GM21619 (cell line): ENCODE data around the gene SCN2A.
A peak's percentile ranks its signal among the peaks of the same experiment; 100 is the strongest.
"Not testable (repeated sequence)": the region's sequence is repeated elsewhere in the genome, so short reads cannot be mapped to it uniquely, and the experiment has no call there.

Experiments used
- ATAC-seq: cut with Tn5 transposase; IDR thresholded peaks from one replicate; pipeline ENCODE4 v1.9.1; 2021; ENCODE audit not compliant: unreplicated experiment

The SCN2A gene

DNA sequence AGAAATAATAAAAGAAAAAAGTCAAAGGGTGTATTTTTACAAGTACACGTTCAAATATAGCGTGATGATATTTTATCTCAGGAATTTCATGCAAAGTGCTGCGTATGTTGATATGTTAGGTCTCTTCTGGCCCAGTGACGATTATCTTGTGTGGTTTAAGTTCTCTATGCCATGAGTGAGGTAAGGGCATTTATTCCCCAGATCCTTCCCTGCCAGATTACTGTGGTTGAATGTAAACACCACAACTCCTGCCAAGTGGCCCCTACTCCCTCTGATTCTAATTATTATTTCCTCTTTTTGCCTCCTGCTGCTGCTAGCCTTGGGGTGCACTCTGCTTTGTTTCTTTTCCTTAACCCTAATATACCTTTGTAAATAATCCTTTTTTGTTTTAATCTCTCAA, 12.2 kb downstream of the SCN2A start:
- ATAC-seq, result no peak

DNA sequence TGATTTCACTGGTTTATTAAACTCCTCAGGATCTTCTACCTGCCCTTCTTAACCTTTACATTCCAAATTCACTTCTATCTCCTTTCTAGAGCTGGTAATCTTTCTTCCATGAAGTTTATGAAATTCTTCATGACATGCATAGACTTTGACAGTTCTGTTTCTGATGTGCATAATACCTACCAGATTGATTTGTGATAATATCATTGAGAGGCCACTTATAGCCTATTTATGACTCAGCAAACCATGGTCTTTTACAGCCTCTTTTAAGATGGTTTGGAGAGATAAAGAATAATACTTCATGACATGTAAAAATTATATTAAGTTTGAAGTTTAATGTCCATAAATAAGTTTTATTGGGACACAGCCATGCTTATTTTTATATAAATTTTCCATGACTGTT, 14.0 kb downstream of the SCN2A start:
- no peak for ATAC-seq

DNA sequence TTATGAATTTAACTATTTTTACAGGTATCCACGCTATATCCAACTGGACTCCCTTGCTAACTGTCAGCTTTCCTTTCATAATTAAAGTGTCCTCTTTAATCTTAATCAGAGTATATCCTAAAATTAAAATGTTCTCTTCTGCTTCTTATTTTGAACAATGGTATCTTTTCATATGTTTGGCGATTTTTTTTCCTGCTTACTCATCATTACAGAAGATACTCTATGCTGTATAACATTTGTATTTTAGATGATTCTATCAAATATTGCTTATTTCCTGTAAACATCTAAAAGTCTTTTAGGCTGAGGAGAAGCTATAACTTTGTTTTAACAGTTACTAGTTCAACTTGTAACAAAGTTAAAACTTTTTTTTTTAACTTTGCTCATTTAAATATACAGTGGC, 17.4 kb downstream of the SCN2A start:
- ATAC-seq, result no peak

DNA sequence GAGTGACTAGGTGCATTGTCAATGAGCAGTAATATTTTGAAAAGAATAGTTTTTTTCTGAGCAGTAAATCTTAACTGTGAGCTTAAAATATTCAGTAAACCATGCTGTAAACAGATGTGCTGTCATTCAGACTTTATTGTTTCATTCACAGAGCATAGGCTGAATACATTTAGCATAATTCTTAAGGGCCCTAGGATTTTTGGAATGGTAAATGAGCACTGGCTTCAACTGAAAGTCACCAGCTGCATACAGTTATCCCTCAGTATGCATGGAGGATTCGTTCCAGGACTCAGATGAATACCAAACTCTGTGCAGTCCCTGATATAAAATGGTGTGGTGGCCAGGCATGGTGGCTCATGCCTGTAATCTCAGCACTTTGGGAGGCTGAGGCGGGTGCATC, 21.1 kb downstream of the SCN2A start:
- ATAC-seq, result not testable (repeated sequence)

DNA sequence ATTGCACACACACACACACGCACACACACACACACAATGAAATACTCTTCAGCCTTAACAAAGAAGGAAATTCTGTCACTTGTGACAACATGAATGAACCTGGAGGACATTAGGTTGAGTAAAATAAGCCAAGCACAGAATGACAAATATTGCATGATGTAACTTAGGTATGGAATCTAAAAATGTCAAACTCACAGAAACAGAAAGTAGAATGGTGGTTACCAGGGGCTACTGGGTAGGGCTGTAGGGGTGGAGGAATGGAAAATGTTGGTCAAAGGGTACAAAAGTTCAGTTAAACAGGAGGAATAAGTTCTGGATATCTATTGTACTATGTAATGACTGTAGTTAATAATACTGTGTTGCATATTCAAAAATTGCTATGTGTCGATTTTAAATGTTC, 29.5 kb downstream of the SCN2A start:
- no peak for ATAC-seq

DNA sequence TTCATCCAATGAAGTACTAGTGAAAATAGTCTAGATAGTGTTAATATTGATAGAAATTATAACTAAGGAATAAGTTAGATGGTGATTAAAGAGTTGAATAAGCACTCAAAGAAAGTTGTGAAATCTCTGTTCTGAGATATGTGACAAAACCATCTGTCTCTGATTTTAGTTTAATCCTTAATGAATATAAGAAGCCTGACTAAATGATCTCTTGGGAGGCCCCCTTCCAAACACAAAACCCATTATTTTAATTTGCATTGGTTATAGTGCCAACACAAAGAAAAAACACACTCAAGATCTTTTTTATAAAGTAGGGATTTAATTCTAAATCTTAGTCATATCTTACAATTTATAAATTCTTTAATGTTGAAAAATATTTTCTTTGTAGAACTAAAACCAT, 34.0 kb downstream of the SCN2A start:
- no peak for ATAC-seq

DNA sequence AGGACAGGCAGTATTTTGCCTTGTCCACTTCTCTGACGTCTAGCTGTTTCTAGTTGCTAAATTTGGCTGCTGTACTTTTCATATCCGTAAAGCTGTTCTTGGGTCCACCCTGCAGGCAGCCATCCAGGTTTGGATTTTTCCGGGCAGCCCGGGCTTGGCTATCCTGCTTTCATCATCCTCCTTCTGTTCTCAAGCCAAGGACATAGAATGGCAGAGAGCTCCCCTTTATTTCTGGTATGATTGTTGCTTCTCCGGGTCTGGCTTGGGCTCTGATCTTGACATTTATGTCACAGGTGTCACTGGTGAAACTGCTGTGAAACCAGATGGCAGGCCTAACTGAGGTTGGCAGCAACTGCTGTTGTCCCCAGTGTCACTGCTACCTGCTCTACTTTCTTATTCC, 35.5 kb downstream of the SCN2A start:
- no peak for ATAC-seq

DNA sequence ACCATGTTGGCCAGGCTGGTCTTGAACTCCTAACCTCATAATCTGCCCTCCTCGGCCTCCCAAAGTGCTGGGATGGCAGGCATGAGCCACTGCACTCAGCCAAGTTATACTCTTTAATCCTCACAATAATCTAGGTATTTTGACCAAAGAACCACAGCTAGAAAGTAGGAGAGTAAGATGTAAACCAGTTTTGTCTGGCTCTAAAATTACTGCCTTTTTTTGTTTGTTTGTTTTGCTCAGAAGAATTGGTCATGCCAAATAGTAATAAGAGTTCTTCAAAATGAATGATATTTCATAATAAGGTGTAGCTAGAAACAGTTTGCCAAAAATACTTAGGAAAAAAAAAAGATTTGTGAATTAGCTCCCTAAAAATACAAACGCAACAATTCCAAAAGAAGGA, 36.7 kb downstream of the SCN2A start:
- no peak for ATAC-seq

DNA sequence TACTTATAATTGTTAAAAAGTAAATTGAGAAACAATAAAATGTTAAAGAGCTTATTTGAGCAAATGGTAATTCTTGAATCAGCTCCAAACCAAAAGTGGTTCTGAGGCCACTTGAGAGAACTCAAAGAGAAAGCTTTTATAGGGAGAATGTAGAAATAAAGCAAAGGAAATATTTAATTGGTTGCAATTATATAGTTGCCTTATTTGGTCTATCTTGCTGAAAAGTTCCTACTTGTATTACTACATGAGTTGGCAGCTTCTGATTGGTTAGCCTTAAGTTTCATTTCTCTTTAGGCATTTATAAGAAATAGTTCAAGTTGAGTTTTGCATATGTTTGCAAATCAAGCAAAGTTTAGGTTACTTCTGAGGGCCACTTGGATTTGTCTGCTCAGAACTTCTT, 38.1 kb downstream of the SCN2A start:
- no peak for ATAC-seq

DNA sequence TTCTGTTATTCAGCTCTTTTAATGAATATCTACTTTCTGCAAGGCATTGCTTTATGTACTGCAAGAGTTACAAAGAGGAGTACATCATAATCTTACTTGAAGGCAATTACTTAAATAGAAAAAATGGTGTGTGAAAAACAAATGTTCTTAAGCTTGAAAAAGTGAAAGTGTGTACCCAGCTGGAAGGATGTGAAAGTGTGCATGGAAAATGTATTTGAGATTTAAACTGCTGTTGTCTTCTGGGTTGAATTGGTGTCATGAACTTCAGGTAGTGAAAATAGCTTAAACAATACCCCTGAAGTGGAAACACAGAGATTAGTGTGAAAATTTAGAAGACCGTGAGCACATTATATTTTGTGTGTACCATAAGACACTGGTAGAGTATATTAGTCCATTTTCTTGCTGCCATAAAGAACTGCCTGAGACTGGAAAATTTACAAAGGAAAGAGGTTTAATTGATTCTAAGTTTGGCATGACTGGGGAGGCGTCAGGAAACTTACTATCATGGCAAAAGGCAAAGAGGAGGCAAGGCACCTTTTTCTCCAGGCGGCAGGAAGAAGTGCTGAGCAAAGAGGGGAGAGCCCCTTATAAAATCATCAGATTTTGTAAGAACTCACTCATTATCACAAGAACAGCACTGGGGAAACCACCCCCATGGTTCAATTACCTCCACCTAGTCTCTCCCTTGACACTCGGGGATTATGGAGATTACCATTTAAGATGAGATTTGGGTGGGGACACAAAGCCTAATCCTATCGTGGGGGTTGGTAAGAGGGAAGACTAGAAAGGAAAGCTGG, 38.8 kb downstream of the SCN2A start:
- no peak for ATAC-seq

DNA sequence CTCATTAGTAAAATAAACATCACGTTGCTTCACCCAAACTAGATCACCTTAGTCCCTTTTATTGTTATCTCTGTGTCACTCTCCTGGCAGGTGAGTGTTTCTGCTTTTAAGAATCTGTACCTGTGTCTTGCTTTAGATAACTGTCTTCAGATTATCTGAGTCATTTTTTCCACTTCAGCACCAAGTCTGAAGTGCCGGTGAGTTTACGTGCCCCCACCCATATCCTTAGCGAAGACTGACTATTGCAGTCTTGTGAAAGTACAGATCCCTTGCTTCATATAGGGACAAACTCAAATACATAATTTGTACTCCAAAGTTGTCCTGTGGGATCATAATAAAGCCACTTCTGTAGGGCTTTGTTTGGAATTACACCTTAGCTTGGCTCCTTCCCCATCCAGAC, 41.1 kb downstream of the SCN2A start:
- ATAC-seq, result no peak

DNA sequence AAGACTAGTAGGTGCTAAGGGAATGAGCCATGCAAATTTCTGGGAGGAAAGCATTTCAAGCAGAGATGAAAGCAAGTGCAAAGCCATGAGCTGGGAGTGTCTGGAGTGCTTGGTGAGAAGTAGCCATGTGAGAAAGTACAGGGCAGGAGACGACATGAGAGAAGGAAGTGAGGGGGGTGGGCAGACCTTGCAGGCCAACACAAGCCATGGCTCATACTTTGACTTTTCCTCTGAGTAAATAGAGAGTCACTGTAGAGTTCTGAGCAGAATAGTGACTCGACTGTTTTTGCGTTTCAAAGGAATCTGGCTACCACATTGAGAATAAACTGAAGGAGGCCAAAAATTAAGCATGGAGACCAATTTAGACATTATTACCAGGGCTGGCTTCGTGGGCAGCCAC, 42.2 kb downstream of the SCN2A start:
- no peak for ATAC-seq

DNA sequence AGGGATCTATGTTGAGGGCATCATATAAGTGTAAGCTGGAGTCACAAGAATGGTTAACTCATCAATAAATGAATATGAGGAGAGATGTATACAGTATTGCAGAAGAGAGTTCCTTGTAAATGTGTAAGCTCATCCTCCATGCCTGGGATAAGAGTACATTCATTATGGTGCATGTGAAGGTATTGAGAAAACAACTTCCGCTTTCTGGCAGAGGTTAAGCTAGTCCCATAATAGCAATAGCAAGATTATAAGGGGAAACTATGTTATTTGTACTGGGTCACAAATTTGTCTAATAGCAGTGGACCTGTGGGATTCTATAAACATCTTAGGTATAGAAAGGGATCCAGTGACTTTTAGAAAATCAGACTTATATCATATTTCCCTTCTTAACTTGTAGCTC, 44.1 kb downstream of the SCN2A start:
- ATAC-seq, result no peak

DNA sequence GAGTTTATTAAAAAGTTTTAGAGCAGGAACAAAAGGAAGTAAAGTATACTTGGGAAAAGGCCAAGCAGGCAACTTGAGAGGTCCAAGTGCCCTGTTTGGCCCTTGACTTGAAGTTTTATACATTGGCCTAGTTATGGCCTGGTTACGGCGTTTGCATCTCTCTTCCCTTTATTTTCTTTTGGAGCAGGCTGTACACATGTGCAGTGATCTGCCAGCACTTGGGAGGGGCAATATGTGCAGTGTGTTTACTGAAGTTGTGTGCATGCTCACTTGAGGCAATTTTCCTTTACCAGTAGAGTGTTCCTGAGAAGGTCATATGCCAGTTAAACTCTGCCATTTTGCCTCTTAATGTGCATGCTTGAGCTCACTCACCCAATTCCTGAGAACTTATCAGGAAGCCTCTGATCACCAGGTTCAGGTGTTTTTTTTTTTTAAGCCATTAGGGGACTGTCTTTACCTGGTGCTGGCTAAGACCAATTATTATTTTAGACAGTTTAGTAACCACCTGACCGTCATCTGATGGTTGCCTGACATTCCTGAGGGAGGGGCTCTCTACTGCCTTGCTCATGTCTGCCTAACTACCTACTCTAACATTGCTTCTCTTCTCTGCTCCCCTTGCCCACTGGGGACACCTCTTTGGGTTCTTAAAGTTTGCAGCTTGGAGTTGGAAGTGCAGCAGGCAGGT, 48.0 kb downstream of the SCN2A start:
- no peak for ATAC-seq

DNA sequence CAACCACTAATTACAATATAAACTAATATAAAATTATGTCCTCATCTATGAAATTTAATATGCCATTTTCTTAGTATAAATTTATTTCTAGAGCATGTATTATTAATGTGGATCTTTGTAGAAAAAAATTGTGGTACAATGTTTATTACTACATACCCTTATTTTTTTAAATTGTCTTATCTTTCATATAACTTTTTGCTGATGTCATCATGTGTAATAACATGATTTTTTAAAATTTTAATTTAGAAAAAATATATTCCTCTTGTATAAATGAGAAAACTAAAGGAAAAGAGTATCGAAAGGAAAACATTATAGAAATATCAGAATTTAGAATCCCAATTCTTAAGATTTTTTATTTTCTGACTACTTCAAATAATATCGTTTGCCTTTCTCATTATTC, 49.9 kb downstream of the SCN2A start:
- ATAC-seq, result no peak

DNA sequence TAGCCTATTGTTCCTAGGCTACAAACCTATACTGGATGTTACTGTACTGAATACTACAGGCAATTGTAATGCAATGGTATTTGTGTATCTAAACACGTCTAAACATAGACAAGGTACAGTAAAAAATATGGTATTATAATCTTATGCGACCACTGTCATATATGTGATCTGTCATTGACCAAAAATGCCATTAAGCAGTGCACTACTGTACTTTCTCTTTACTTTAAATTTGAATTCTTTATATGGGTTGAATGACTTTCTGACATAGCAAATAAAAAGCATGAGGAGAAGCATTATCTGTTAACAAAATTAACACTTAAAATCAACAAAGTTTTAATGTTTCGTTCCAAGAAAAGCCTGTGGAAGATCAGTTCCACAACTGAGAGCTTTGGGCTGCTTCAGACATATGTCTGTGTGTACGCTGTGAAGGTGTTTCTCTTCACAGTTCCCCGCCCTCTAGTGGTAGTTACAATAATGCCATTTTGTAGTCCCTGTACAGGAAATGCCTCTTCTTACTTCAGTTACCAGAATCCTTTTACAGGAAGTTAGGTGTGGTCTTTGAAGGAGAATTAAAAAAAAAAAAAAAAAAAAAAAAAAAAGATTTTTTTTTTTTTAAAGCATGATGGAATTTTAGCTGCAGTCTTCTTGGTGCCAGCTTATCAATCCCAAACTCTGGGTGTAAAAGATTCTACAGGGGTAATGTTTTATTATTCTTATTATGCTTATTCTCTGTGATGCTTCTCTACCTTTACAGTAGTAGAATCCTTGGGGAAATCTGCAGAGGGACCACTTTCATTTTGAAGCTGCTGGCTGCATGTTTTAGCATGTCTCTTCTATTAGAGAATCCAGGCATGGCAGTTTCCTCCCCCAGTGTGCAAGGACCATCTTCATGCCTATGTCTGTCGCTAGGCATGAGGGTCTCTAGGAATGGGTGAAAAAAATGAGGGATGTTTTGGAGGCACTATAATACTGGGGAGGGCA, 54.5 kb downstream of the SCN2A start:
- ATAC-seq, result peak; percentile 100

DNA sequence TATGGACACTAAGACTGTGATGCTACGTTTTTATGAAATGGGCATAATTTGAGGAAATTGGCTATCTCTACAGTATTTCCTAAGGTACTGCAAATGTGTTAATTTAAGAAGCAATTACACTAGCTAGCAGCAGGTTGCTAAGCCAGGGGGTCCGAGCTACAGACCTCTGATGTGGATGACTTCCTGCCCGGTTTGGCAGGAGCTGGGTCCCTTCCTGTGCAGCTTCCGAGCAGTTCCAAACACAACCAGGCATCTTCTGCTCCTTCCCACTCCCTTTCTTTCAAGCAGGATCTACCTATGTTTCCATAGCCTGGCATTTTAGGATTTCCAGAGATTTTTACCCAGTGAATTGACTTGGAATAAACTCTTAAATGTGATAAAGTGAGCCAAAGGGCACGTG, 55.7 kb downstream of the SCN2A start:
- ATAC-seq, result no peak

DNA sequence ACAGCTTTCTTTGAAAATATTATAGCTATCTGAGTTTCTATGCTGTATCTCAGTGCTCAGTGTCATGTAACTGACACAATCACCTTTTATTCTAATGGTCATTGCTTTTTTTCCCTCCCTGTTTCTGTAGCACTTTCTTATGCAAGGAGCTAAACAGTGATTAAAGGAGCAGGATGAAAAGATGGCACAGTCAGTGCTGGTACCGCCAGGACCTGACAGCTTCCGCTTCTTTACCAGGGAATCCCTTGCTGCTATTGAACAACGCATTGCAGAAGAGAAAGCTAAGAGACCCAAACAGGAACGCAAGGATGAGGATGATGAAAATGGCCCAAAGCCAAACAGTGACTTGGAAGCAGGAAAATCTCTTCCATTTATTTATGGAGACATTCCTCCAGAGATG, 56.4 kb downstream of the SCN2A start:
- ATAC-seq, result no peak

DNA sequence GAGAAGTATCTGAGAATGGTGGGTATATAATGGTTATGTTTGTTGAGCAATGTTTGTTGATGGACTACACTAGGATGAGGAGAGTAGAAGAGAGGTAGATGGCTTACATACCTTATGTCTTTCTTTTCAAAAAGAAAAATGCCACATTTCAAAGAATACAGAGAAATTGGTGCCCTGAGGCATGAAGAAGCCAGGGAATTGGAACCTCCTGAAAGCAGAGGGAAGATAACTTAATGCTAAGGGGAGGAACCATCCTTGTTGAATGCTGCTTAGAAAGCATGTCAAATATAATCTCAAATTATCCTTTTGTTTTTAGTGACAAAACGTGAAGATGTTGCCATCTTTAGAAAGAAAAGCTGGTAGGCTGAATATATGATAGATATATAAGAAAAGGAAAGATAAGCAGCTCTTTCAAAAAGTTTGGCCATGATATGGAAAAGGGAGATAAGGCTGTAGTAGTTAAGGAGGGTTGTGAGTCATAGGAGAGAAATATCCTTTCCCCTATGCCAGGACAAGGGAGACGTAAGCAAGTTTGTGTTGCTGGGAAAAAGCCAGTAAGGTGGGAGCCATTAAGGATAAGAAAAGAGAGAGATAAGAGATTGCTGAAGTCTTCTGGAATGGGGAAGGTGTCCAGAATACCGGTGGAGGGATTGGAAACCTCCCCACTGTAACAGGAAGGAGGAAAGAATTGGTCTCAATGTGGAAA, 66.3 kb downstream of the SCN2A start:
- ATAC-seq, result no peak

DNA sequence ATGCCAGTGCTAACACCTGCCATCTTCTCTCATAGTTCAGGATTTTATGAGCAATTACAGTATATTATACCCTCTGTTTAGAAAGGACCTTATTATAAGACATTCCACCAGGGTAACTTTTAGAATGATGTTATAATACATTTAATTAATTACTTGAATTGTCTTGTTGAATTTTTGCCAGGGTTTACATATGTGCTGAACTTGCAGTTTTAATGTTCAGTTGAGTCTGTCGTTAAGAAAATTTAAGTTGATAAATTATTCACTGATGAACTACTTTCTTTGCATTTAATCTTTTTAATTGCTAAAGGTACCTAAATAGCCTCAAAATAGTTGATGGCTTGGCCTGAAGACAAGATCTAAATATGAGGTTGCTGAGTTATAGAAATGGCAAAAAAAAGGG, 68.1 kb downstream of the SCN2A start:
- no peak for ATAC-seq

DNA sequence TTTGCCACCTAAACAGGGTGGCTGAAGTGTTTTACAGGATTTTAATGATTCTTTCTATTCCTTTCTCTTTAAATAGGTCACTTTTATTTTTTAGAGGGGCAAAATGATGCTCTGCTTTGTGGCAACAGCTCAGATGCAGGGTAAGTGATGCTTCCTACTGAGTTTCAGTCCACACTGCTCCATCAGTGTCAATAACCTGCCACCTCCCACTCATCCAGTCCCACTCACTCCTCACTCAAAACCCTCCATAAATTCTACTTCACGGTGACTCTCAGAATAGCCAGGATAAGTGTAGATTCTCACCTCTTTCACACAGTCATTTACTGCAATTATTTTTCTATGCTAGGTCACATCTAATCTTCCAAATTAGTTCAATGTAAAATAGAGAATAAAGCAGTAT, 72.7 kb downstream of the SCN2A start:
- ATAC-seq, result no peak
